Gastrocnemius medialis (tissue), 4 donors: ENCODE measurements around the gene MELTF.

Experiments used
- POLR2A ChIP-seq, 2 donors: fragments of 450-650 bp; IDR thresholded peaks; one replicate each; pipeline ENCODE4 v1.6.1; 2017; ENCODE audit warnings: antibody characterized with exemption in 2 of 2, mild to moderate bottlenecking in 2 of 2, moderate library complexity in 2 of 2
- TF ChIP-seq, protein P1 (sequence below), 5 experiments: fragments of 450-650 bp in 3 of 5; fragments of 200-600 bp in 2 of 5; sonication (generic) in 2 of 5; IDR thresholded peaks in 4 of 5; conservative IDR thresholded peaks in 1 of 5; 1 replicate in 4 of 5; 2 replicates in 1 of 5; pipeline ENCODE4 v1.5.1; 2016 to 2019; ENCODE audit warnings: antibody characterized with exemption in 5 of 5, mild to moderate bottlenecking in 3 of 5, moderate library complexity in 3 of 5

GRCh38 chr3:197023998-197024651 lies 5.5 kb downstream of the MELTF start:
- TF ChIP-seq, protein P1, sequence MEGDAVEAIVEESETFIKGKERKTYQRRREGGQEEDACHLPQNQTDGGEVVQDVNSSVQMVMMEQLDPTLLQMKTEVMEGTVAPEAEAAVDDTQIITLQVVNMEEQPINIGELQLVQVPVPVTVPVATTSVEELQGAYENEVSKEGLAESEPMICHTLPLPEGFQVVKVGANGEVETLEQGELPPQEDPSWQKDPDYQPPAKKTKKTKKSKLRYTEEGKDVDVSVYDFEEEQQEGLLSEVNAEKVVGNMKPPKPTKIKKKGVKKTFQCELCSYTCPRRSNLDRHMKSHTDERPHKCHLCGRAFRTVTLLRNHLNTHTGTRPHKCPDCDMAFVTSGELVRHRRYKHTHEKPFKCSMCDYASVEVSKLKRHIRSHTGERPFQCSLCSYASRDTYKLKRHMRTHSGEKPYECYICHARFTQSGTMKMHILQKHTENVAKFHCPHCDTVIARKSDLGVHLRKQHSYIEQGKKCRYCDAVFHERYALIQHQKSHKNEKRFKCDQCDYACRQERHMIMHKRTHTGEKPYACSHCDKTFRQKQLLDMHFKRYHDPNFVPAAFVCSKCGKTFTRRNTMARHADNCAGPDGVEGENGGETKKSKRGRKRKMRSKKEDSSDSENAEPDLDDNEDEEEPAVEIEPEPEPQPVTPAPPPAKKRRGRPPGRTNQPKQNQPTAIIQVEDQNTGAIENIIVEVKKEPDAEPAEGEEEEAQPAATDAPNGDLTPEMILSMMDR (IDR thresholded peaks at IDR 0.05 in 4 of 5, conservative IDR thresholded peaks at IDR 0.05 in 1 of 5), result no peak
- no peak for TF ChIP-seq POLR2A (IDR thresholded peaks at IDR 0.05)
